CD4-positive, alpha-beta T cell treated with Interleukin-17A for 4 hours (primary cell): ENCODE results near the gene LDAH.
"Not testable (repeated sequence)": the region's sequence is repeated elsewhere in the genome, so short reads cannot be mapped to it uniquely, and the experiment has no call there.

Experiments
- DNase-seq: peaks from one replicate; pipeline ENCODE4 v3.0.0-alpha.2; 2020; ENCODE audit warnings: mixed read lengths

LDAH gene

DNA sequence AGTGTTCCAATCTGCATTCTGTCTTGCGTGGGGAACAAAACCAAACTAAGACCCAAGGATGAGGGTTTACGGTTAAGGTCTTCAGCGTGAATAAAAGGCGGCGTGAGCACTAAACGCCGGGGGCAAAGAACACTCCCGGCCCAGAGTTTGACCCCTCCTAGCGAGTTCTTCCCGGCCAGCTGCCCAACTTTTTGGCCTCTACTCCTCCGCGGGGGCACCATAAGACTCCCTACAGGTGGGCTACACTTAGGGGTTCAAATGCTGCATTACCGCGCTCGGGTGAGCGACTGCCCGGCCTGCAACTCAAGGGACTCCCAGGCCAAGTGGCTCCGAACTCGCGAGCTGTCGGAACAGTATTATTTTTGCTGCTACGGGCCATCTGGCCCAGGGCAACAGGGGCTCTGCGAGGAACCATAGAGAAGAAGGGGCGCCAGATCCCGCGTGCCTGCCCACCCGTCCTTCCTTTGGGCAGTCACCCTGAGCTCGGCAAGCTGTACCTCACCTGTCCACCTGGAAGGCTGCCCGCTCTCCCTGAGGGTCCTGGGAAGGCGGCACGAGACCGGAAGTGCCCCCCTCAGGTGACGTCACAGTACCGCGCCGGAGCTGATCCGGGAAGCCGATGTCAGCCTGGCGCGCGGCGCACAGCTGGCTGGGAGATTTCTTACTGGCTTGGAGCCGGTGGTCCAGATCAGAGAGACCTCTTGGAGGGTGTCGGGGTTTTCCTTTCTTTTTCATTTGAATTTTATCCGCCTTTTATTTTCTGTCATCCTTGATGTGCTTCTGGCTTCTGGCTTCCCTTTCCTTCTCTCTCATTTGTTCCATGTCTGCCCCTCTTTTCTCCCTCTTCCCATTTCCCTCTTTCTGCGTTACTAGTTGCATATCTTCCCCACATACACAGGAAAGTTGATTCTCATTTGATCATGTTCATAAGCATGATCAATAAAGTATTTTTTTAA lies at the start of gene LDAH:
Gene LDAH, minus strand, starts transcription at position 567 of the 956 bp plus-strand sequence. CDS start 21,638 bp downstream, outside the sequence.
- DNase-seq: peak; percentile 81

DNA sequence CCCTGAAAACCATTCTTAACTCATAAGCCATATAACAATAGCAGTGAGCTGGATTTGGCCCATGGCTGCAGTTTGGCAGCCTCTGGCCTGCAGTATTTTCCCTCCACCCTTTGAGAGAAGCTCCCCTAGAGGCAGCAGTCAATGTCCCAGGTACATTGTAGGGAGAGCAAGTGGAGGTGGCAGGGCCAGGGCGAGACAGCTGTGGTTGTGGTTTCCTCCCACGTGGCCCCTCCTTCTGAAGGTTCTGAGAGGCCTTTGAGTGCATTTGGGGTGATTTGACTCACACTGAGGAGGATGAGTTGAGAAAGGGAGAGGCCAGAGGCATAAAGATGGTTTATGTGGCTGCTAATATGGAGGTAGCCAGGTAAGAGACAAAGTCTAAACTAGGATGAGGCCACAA lies 45.5 kb upstream of the LDAH start:
- DNase-seq: peak; percentile 33

DNA sequence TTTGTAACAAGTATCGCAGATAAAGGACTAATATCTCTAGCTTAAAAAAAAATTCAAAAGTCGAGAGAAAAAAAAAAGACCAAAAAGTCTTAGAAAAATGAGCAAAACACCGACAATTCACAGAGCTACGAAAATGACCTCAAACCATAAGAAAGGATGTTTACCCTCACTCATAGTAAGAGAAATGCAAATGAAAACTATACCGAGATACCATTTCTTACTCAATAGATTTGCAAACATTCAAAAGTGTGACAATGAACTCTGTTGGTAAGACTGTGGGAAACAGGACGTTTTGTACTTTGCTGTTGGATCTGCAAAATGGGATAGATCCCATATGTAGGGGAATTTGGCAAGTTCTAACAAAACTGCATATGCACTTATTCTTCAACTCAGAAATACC lies 39.9 kb upstream of the LDAH start:
- no peak for DNase-seq

DNA sequence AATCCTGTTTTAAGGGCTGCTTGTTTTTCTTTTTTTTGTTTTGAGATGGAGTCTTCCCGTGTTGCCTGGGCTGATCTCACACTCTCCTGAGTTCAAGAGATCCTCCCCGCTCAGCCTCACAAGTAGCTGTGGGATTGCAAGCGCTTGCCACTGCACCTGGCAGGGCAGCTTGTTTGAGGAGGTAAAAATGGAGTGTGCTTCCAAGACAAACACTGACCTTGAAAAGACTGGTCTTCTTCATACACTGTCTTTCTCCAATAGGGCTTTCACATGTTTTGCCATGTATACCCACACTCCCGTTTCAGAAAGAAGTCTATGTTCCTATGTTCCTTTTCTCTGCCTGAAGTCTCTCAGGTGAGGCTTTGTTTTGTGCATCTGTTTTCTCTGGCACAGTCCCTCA lies 32.6 kb upstream of the LDAH start:
- DNase-seq: no peak

DNA sequence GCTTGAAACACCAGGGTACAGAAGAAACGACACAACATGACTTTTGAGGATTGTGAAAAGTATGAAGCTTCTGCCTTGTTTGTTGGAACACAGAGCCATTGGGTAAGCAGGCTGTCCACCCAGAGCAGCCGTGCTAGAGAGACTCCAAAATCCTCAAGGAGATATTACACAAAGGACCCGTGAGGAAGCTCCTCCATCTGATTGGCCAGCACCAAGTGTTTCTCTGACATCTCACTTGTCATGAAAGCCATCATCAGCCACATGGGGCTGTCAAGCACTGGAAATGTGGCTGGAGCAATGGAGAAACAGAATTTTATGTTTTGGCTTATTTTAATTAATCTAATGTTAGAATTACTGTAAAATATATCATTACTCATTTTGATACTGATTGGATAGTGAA lies 29.8 kb upstream of the LDAH start:
- DNase-seq: no peak

DNA sequence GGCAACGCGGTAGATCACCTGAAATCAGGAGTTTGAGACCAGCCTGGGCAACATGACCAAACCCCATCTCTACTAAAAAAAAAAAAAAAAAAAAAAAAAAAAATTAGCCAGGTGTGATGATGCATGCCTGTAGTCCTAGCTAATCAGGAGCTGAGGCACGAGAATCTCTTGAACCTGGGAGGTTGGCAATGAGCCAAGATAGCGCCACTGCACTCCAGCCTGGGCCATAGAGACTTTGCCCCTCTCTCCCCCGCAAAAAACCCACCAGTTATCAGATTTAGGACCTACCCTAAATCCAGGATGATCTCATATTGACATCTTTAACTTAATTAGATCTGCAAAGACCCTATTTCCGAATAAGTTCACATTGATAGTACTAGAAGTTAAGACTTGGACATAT lies 29.2 kb upstream of the LDAH start:
- DNase-seq: no peak

DNA sequence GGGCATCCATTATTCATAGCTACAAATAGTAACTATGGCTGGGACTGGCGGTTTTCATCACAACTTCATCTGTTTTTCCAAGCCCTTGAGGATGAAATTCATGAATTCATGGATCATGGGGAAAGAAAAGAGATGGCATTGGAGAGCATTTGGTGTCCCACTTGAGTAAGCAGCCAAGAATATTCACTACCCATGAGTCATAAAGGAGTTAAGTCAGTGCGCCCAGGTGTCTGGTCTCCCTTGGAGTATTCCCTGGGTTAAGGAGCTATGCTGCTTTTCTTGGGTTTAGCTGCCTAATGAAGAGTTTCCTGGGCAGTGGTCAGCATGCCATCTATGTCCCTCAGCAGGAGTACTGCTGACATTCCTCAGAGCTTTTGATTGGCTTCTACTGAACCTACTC lies 21.3 kb upstream of the LDAH start:
- DNase-seq: no peak

DNA sequence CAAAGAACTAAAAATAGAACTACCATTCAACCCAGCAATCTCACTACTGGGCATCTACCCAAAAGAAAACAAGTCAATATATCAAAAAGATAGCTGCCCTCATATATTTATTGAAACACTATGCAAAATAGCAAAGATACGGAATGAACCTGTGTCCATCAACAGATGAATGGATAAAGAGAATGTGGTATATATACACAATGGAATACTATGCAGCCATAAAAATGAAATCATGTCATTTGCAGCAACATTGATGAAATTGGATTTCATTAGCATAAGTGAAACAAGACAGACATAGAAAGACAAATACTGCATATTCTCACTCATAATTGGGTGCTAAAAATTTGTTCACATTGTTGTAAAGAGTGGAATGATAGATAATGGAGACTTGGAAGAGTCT lies 16.2 kb upstream of the LDAH start:
- no peak for DNase-seq

DNA sequence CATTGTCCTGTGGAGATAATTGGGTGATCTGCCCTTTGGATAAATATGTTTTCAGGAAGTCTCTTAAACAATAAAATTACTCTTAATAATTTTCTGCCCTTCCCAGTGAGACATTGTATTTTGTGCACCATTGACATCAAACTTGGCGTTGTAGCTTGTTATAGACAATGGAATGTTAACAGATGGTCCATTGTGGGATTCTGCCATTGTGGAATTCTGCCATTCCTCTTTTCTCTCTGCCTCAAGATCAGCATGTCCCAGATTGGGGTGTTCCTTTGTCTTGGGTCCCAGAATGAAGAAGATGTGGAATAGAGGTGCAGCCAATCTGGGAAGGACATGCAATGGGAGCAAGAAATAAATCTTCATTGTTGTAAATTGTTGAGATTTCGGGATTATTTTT lies 15.1 kb upstream of the LDAH start:
- no peak for DNase-seq

DNA sequence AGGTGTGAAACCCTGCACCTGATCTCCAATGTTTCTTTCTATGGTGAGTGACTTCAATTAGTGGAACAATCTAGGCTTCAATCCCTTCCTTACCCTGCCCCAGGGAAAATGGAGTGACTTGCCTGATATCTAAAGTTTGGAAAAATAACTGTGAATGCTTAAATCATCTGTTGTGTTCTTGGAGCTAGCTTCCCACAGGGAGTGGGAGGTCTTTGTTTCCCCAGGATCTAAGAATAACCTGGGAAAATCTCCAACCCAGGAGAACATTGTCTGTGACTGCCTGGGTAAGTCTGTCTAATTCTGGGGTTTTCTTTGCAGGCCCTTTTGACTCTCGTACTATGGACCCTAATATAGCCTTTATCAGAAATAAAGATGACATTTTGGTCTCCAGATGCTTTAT lies 13.6 kb upstream of the LDAH start:
- no peak for DNase-seq

DNA sequence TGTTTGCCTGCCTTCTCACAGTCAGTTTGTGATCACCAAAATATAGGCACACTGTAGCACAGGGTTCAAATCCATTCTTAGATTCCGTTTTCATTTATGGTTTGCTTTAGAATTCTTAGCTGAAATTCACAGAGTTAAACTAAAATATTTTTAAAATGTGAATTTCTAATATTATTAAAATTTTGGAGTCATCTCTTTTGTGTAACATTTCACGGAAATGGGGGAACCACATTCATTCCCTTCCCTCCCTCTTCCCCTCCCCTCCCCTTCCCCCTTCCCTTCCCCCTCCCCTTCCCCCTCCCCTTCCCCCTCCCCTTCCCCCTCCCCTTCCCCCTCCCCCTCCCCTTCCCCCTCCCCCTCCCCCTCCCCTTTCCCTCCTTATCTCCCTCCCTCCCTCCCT lies 11.4 kb upstream of the LDAH start:
- DNase-seq: no peak

DNA sequence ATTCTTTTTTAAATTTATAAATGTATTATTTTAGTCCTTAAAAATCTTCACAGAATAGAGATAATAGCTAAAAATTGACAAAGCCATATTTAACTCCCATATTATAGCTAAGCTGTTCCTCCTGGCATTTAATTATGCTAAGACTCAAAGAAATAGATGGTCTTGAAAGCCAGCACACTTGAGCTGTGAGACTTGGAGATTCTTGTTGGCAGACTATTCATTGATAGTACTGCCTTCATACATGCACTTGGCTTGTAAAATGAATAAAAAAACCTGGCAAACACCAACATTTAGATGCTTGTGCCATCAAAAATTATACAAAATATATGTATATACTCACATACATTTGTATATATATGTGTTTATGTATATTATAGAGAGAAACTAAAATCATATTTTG lies 9.7 kb upstream of the LDAH start:
- no peak for DNase-seq

DNA sequence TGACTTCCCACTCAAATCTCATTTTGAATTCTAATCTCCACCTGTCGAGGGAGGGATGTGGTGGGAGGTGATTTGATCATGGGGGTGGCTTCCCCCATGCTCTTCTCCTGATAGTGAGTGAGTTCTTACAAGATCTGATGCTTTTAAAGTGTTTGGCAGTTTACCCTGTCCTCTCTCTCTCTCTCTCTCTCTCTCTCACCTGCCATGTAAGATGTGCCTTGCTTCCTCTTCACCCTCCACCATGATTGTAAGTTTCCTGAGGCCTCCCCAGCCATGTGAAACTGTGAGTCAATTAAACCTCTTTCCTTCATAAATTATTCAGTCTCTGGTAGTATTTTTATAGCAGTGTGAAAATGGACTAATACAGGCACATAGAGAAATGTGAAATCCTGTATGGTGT lies 7.0 kb upstream of the LDAH start:
- DNase-seq: no peak

DNA sequence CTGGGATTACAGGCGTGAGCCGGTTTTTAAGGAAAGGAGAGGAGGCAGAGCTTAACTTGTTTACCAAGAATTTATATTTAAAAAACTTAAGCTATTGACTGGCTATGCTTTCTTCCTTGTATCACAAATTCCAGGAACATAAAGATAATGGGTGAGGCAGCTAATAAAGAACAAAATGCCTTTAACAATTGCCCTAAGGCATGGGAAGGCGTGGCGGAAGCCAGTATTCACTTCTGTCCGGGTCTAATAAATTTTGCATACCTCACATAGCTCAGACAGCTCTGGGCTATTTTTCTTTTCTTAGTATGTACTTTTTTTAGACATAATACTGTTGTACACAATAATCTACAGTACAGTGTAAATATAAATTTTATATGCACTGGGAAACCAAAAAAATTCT lies 1.0 kb upstream of the LDAH start:
- no peak for DNase-seq

DNA sequence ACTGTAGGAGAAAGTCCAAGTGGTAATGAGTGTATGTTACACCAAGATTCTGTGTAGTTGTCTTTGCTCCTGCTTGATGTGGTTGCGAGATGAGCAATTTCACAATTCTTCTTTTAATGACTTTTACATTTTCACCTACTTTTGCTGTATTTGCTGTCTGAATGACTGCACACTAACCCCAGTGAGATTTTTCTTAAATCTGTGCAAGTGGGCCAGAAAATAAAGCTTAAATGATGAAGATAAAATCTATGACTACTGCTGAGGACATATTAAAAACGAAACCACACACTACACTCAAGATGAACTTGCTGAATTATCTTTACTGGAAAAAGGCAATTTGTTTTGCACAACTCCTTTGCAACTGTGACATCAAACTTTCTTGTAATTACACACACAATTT lies 4.1 kb downstream of the LDAH start:
- no peak for DNase-seq

DNA sequence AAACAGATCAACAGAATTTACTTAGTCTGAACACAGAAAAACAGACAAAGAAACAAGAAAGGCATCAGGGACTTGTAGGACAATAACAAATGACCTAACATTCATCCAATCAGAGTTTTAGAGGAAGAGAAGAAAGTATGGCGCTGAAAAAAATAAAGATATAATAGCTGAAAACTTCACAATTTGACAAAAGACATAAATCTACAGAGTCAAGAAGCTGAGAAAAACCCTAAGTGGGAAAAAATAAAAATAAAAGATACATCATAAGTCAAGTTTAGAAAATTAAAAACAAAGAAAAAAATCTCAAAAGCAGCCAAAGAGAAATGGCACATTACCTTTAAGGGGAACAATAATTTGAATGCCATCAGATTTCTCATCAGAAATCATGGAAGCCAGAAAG lies 7.7 kb downstream of the LDAH start:
- DNase-seq: no peak

DNA sequence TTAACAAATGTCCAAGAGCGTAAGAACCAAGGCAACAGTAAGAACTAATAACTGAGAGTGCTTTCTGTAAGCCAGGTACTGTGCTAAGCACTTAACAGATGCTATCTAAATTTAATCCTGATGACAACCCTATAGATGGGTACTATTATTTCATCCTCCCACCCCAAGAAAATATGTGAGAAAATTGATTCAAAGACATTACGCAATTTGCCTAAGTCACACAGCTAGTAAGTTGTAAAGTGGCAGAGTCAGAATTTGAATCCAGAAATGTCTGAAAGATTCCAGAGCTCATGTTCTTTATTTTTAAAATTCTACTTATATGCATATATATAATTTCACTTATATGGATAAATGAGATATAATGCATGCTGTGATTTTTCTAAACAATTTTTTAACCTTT lies 10.1 kb downstream of the LDAH start:
- DNase-seq: no peak

DNA sequence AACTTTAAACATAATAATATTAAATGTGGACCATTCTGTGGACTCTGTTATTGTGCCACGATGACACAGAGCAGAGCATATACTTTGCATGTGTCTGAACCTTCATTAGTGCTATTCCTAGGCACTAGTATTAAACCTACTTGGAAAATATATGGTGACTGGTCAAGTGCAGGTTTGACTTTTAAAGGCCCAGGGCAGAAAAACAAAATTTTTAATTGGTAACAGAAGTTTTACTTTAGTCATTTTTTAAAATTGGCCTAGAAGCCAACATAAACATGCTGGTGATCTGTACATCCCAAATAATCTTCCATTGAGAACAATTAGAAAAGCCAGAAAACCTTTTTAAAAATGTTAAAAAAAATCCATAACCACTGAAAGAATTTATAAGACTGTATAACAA lies 16.6 kb downstream of the LDAH start:
- DNase-seq: no peak

DNA sequence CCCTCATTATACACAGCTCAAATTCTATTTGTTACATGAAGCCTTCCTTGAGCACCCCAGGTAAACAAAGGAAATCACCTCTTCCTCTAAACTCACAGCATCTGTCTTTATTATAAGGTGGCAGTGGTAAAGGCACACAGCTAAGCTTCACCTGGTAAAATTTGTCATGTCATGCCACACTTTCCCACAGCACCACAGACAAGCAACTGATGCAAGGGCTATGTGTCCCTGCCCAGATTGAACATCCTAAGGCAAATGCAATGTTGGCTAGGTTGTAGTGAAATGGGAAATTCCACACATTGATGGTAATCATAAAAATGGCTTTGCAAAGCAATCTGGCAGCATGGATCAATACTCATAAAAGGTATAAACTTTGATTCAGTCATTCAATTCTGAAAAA lies 18.9 kb downstream of the LDAH start:
- DNase-seq: no peak

DNA sequence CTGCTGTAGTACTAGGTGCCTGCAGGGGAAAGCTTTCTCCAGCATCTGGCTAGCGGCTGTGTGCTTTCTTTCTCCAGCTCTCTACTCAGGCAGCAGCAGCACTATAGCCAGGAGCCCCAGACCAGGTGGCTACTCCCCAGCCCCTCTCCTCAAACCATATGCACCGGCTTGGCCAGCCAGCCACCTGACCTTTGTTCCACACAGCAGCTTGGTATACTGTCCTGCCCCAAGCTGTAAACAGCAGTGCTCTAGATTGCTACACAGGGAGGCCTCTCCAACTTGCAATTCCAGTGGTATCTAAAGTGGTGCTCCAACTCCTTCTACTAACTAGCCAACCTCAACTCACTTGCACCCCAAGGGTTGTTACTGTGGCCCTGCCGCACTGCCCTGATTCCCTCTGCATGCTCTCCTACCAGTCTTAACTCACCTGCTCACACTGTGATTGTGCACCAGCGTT lies 19.6 kb downstream of the LDAH start:
- DNase-seq: no peak

DNA sequence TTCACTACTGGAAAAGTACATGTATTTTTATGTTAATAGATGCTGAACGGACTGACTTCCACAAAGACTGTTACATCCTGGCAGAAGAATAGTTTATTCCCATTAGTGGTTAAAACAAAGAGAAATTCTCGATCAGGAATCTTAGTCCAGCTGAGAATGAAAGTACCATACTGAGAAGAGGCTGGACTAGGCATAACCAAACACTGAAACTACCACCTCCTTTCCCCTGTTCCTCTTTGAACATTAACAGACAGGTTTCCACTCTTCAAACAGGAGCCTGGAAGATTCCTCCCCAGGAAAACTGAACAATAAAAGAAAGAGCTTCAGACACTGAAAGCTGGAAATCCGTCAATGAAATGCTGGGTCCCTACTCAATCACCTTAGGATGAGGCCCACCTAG lies 25.8 kb downstream of the LDAH start:
- no peak for DNase-seq

DNA sequence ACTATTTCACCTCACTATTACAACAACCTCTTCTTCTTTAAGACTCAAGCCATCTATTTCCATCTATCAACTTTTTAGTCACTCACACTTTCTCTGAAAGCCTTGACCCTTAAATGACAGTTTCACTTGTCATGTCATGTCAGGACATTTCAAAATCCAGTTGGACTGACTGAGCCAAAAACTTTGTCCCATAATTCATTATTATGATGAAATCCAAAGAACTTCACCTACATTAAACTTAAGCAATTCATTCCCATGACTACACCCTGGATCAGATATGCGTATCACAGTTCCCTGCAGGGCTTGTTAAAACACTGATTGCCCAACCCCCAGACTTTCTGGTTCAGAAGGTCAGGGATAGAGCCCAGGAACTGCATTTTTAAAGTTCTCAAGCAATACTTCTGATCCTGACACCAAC lies 26.5 kb downstream of the LDAH start:
- DNase-seq: no peak

DNA sequence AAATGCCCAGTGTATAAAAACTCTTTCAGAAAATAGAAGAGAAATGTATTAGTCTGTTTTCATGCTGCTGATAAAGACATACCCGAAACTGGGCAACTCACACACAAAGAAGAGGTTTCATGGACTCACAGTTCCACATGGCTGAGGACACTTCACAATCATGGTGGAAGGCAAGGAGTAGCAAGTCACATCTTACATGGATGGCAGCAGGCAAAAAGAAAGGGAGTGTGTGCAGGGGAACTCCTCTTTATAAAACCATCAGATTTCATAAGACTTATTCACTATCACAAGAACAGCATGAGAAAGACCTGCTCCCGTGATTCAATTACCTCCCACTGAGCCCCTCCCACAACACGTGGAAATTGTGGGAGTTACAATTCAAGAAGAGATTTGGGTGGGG lies 29.0 kb downstream of the LDAH start:
- not testable (repeated sequence) for DNase-seq

DNA sequence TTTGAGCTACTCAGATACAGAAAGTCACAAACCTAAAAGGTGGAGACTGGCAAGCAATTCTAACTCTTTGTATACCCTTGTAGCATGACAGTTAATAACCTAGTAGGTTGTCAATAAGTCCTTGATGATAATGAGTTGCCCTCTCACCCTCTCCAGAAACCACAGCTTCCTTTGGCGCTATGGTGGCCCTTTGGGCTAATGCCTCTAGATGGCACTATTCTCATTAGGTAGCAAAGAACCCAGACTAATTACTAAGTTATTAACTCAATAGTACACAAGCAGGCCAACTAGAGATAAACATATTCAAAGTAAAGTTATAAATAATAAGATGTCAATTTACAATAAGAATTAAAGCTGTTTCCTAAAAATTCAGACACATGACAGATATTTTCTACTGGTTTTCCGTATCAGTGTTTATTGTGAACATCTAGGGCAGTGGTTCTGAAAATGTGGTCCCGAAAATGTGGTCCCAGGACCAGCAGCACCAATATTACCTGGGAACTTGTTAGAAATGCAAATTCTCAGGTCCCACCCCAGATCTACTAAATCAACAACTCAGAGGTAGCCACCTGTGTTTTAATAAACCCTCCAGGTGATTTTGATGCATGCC lies 41.1 kb downstream of the LDAH start:
- DNase-seq: peak; percentile 20
